ENCODE measurements around the gene PHETA2.
"Not testable (repeated sequence)": the region's sequence is repeated elsewhere in the genome, so short reads cannot be mapped to it uniquely, and the experiment has no call there.

PHETA2 gene

DNA sequence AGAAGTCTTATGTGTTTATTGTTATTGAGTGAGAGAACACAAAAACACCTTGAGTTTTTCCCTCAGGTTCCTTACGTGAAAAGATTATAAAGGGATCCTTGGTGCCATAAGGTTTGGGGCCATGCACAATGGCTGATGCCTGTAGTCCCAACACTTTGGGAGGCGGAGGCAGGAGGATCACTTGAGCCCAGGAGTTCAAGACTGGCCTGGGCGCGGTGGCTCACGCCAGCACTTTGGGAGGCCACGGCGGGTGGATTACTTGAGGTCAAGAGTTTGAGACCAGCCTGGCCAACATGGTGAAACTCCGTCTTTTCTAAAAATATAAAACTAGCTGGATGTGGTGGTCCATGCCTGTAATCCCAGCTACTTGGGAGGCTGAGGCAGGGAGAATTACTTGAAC lies 10.8 kb downstream of the PHETA2 start:
- H3K9me3 ChIP-seq (ENCODE audit: control insufficient read depth, low read depth, low read length), result no peaks in the 10 kb centered on the region
- H3K9ac ChIP-seq (ENCODE audit: low read length), result no peak overlapping the region
- no peak overlapping the region for H3K4me3 ChIP-seq (ENCODE audit: low read length)
- H3K36me3 ChIP-seq (ENCODE audit: control insufficient read depth, low read depth, low read length), result peaks cover 31% of the 10 kb centered on the region
- H3K4me1 ChIP-seq (ENCODE audit: control insufficient read depth, low read depth, low read length), result no peaks in the 10 kb centered on the region
- no peaks in the 10 kb centered on the region for H3K27me3 ChIP-seq (ENCODE audit: control insufficient read depth, insufficient read depth, low read length)
- no peak overlapping the region for H3K27ac ChIP-seq (ENCODE audit: low read length)

DNA sequence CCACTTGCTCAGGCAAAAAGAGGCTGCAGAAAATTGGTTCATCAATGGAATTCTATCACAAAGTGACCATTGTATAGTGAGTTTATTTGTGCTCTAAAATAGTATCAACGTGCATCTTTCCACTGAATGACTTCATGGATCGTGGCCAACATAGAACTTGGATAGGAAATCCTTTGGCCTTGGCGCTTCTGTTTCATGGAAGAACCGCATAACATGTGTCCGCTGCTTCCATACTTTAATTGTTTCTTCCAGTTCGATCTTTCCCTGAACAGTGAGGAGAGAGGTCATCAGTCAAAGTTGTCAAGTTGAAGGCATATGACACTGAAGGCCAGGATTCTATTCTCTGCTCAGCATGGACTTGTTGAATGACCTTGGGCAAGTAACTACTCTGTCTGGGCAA lies 12.0 kb downstream of the PHETA2 start:
- no peaks in the 10 kb centered on the region for H3K27me3 ChIP-seq (ENCODE audit: control insufficient read depth, insufficient read depth, low read length)
- H3K9me3 ChIP-seq (ENCODE audit: control insufficient read depth, low read depth, low read length), result no peaks in the 10 kb centered on the region
- H3K36me3 ChIP-seq (ENCODE audit: control insufficient read depth, low read depth, low read length), result peaks cover 31% of the 10 kb centered on the region
- H3K4me1 ChIP-seq (ENCODE audit: control insufficient read depth, low read depth, low read length), result no peaks in the 10 kb centered on the region
- H3K9ac ChIP-seq (ENCODE audit: low read length), result no peak overlapping the region
- H3K27ac ChIP-seq (ENCODE audit: low read length), result no peak overlapping the region
- no peak overlapping the region for H3K4me3 ChIP-seq (ENCODE audit: low read length)

GRCh38 chr22:42090596-42091454 lies 16.8 kb downstream of the PHETA2 start, which contains the start of gene NDUFA6:
TSS of gene NDUFA6 (minus strand) at chr22:42090772. CDS start at chr22:42090744, 28 bp downstream.
- peak within 1 kb of the TSS; percentile 95 for H3K27ac ChIP-seq (ENCODE audit: low read length)
- H3K27me3 ChIP-seq (ENCODE audit: control insufficient read depth, insufficient read depth, low read length), result peaks cover 10% of the 10 kb centered on the region
- peak within 1 kb of the TSS; percentile 99 for H3K9ac ChIP-seq (ENCODE audit: low read length)
- H3K36me3 ChIP-seq (ENCODE audit: control insufficient read depth, low read depth, low read length), result peaks cover 14% of the 10 kb centered on the region
- peak within 1 kb of the TSS; percentile 99 for H3K4me3 ChIP-seq (ENCODE audit: low read length)
- H3K9me3 ChIP-seq (ENCODE audit: control insufficient read depth, low read depth, low read length), result no peaks in the 10 kb centered on the region
- H3K4me1 ChIP-seq (ENCODE audit: control insufficient read depth, low read depth, low read length), result peaks cover 4% of the 10 kb centered on the region

- Histone ChIP-seq H3K27me3 (ENCODE audit: control insufficient read depth, insufficient read depth, low read length) (peaks cover 10% of the 10 kb centered on the region), H3K36me3 (ENCODE audit: control insufficient read depth, low read depth, low read length) (peaks cover 8% of the 10 kb centered on the region), H3K9me3 (ENCODE audit: control insufficient read depth, low read depth, low read length) (no peaks in the 10 kb centered on the region), H3K27ac (ENCODE audit: low read length) (no peak overlapping the region), H3K4me3 (ENCODE audit: low read length) (peak overlapping the region; percentile 99), H3K9ac (ENCODE audit: low read length) (peak overlapping the region; percentile 99), H3K4me1 (ENCODE audit: control insufficient read depth, low read depth, low read length) (peaks cover 4% of the 10 kb centered on the region)
Observed at GRCh38 chr22:42091455-42091782, 17.4 kb downstream of the PHETA2 start.

DNA sequence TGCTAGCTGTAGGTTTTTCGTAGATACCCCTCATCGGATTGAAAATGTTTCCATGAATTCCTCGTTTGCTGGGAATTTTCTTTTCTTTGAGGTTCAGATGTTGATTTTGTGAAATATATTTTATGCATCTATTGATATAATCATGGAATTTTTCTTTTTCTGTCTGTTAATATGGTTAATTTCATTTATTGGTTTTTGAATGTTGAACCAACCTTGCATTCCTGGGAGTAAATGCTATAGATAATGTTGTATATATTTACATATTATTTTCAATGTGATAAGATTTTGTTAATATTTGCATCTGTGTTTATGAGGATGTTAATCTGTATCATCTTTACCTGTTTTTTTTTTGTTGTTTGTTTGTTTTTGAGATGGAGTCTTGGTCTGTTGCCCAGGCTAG lies 27.2 kb downstream of the PHETA2 start:
- Histone ChIP-seq H3K9ac (ENCODE audit: low read length) (no peak overlapping the region), H3K4me1 (ENCODE audit: control insufficient read depth, low read depth, low read length) (no peaks in the 10 kb centered on the region), H3K9me3 (ENCODE audit: control insufficient read depth, low read depth, low read length) (peaks cover 11% of the 10 kb centered on the region), H3K4me3 (ENCODE audit: low read length) (no peak overlapping the region), H3K27me3 (ENCODE audit: control insufficient read depth, insufficient read depth, low read length) (no peaks in the 10 kb centered on the region), H3K36me3 (ENCODE audit: control insufficient read depth, low read depth, low read length) (no peaks in the 10 kb centered on the region), H3K27ac (ENCODE audit: low read length) (no peak overlapping the region)

DNA sequence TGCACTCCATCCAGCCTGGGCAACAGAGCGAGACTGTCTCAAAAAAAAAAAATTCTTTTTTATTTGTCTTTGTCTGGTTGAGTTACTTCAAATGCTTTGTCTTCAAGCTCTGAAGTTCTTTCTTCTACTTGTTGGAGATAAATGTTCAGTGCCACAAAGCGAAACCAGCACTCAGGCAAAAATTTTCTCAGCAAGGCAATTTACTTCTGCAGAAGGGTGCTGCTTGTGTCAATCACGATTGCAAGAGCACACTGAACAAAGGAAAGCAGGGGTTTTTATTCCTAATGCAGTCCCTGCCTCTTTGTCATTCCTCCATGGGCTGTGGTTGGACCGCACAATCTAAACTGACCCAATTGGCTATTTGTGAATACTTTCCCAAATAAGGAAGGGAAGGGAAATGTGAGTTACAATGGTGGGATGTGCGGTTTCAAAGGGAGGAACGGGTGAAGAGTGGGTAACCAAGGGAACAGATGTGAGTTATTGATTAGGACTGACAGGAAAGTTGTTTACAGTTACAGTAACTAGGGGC lies 30.3 kb downstream of the PHETA2 start:
- not testable (repeated sequence) for H3K9ac ChIP-seq (ENCODE audit: low read length); H3K4me1 ChIP-seq (ENCODE audit: control insufficient read depth, low read depth, low read length); H3K4me3 ChIP-seq (ENCODE audit: low read length); H3K27me3 ChIP-seq (ENCODE audit: control insufficient read depth, insufficient read depth, low read length); H3K36me3 ChIP-seq (ENCODE audit: control insufficient read depth, low read depth, low read length); H3K27ac ChIP-seq (ENCODE audit: low read length)
- peaks cover 11% of the 10 kb centered on the region for H3K9me3 ChIP-seq (ENCODE audit: control insufficient read depth, low read depth, low read length)

- Histone ChIP-seq H3K36me3 (ENCODE audit: control insufficient read depth, low read depth, low read length) (no peaks in the 10 kb centered on the region), H3K4me1 (ENCODE audit: control insufficient read depth, low read depth, low read length) (peaks cover 6% of the 10 kb centered on the region), H3K27me3 (ENCODE audit: control insufficient read depth, insufficient read depth, low read length) (peaks cover 6% of the 10 kb centered on the region), H3K9me3 (ENCODE audit: control insufficient read depth, low read depth, low read length) (peaks cover 5% of the 10 kb centered on the region), H3K9ac (ENCODE audit: low read length) (no peak overlapping the region), H3K4me3 (ENCODE audit: low read length) (no peak overlapping the region), H3K27ac (ENCODE audit: low read length) (no peak overlapping the region)
Observed at GRCh38 chr22:42108848-42109247, 34.8 kb downstream of the PHETA2 start.

- Histone ChIP-seq H3K4me3 (ENCODE audit: low read length) (no peak overlapping the region), H3K4me1 (ENCODE audit: control insufficient read depth, low read depth, low read length) (peaks cover 6% of the 10 kb centered on the region), H3K9me3 (ENCODE audit: control insufficient read depth, low read depth, low read length) (no peaks in the 10 kb centered on the region), H3K27me3 (ENCODE audit: control insufficient read depth, insufficient read depth, low read length) (peaks cover 6% of the 10 kb centered on the region), H3K27ac (ENCODE audit: low read length) (no peak overlapping the region), H3K9ac (ENCODE audit: low read length) (no peak overlapping the region), H3K36me3 (ENCODE audit: control insufficient read depth, low read depth, low read length) (no peaks in the 10 kb centered on the region)
Observed at GRCh38 chr22:42111798-42112197, 37.8 kb downstream of the PHETA2 start.

DNA sequence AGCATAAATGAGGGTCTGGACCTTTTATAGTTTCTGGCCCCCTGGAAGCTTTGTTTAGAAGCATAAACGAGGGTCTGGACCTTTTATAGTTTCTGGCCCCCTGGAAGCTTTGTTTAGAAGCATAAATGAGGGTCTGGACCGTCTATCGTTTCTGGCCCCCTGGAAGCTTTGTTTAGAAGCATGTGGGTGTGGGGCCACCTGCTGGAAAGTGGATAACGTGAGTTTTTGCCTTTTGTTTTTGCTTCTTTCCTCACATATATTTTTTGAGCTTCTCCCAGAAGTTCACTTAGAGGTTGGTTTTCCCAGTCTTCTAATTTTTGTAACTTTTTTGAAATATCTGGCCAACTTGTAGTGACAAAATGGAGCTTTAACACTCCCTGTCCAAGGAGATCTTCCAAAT lies 38.7 kb downstream of the PHETA2 start:
- H3K4me1 ChIP-seq (ENCODE audit: control insufficient read depth, low read depth, low read length); H3K9me3 ChIP-seq (ENCODE audit: control insufficient read depth, low read depth, low read length); H3K36me3 ChIP-seq (ENCODE audit: control insufficient read depth, low read depth, low read length); H3K27me3 ChIP-seq (ENCODE audit: control insufficient read depth, insufficient read depth, low read length); H3K4me3 ChIP-seq (ENCODE audit: low read length); H3K27ac ChIP-seq (ENCODE audit: low read length); H3K9ac ChIP-seq (ENCODE audit: low read length): not testable (repeated sequence)

DNA sequence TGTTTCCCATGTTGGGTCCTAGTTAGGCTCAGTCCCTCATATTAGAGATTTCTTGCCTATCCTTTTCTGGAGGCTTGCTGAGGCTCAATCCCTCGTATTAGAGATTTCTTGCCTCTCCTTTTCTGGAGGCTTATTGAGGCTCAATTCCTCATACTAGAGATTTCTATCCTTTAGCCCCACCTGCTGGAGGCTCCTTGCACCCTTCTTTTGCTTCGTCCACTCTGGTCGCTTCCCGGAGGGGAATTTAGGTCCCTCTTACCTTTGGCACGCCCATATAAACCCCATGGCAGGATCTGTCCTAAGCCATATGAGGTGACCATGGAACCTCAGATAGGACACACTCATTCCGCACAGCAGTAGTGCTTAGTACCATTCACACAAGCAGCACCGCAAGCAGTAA lies 40.7 kb downstream of the PHETA2 start:
- H3K27ac ChIP-seq (ENCODE audit: low read length), result no peak overlapping the region
- no peaks in the 10 kb centered on the region for H3K27me3 ChIP-seq (ENCODE audit: control insufficient read depth, insufficient read depth, low read length)
- H3K4me3 ChIP-seq (ENCODE audit: low read length), result no peak overlapping the region
- peaks cover 6% of the 10 kb centered on the region for H3K4me1 ChIP-seq (ENCODE audit: control insufficient read depth, low read depth, low read length)
- no peak overlapping the region for H3K9ac ChIP-seq (ENCODE audit: low read length)
- no peaks in the 10 kb centered on the region for H3K9me3 ChIP-seq (ENCODE audit: control insufficient read depth, low read depth, low read length)
- no peaks in the 10 kb centered on the region for H3K36me3 ChIP-seq (ENCODE audit: control insufficient read depth, low read depth, low read length)

- not testable (repeated sequence) for H3K9ac ChIP-seq (ENCODE audit: low read length); H3K4me3 ChIP-seq (ENCODE audit: low read length); H3K27ac ChIP-seq (ENCODE audit: low read length); H3K27me3 ChIP-seq (ENCODE audit: control insufficient read depth, insufficient read depth, low read length); H3K36me3 ChIP-seq (ENCODE audit: control insufficient read depth, low read depth, low read length); H3K4me1 ChIP-seq (ENCODE audit: control insufficient read depth, low read depth, low read length); H3K9me3 ChIP-seq (ENCODE audit: control insufficient read depth, low read depth, low read length)
Observed at GRCh38 chr22:42115420-42115830, 41.4 kb downstream of the PHETA2 start.

DNA sequence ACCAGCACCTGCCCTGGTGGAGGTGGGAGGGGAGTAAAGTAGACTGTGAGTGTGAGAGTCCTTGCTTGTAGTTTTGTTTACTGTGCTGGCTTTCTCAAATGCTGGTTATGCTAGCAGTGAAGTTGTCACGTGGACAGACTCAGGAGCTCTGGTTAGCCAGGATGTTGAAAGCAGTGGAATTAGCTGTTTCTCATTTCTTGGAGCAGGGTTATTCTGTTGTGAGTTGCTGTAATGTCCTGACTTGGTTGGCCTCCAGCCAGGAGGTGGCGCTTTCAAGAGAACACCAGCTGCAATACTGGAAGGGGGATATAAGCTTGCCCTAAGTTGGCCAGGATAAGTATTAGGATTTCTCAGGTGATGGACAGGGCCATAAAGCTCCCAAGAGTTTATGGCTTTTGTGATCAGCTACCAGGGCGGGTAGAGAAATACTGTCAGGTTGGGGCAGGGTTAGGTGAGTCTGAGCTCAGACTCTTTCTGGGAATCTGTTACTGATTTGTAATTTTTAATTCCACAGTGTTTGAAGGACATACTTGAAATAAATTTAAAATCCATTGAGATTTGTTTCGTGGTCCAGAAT lies 42.9 kb downstream of the PHETA2 start:
- Histone ChIP-seq H3K9me3 (ENCODE audit: control insufficient read depth, low read depth, low read length) (no peaks in the 10 kb centered on the region), H3K4me3 (ENCODE audit: low read length) (no peak overlapping the region), H3K27me3 (ENCODE audit: control insufficient read depth, insufficient read depth, low read length) (no peaks in the 10 kb centered on the region), H3K36me3 (ENCODE audit: control insufficient read depth, low read depth, low read length) (no peaks in the 10 kb centered on the region), H3K27ac (ENCODE audit: low read length) (no peak overlapping the region), H3K4me1 (ENCODE audit: control insufficient read depth, low read depth, low read length) (peaks cover 4% of the 10 kb centered on the region), H3K9ac (ENCODE audit: low read length) (no peak overlapping the region)

Measured in iPS-18a (cell line).